BE2C (cell line): ENCODE data around the gene PIK3R3.

Experiments used
- DNase-seq: peaks from one replicate; pipeline ENCODE4 v3.0.0-alpha.2; 2020
- H3K27me3 ChIP-seq: fragments of 250-450 bp; sonication (Bioruptor Pico); 2 replicates; pipeline ENCODE4 v1.5.1; 2020; ENCODE audit warnings: mild to moderate bottlenecking
- H3K36me3 ChIP-seq: fragments of 250-450 bp; sonication (Bioruptor Pico); 2 replicates; pipeline ENCODE4 v1.5.1; 2020; ENCODE audit warnings: mild to moderate bottlenecking
- H3K4me1 ChIP-seq: fragments of 250-450 bp; sonication (Bioruptor Pico); 2 replicates; pipeline ENCODE4 v1.5.1; 2020
- H3K4me3 ChIP-seq: 2 replicates; pipeline ENCODE4 v1.5.1; 2011; ENCODE audit warnings: low read depth, low read length
- H3K9me3 ChIP-seq: fragments of 250-450 bp; sonication (Bioruptor Pico); 2 replicates; pipeline ENCODE4 v1.5.1; 2020
- CTCF ChIP-seq: IDR thresholded peaks from 2 replicates; pipeline ENCODE4 v1.5.1; 2012; ENCODE audit warnings: mild to moderate bottlenecking, low read depth, low read length

The PIK3R3 gene

GRCh38 chr1:46081619-46082018, 50.8 kb downstream of the PIK3R3 start:
- TF ChIP-seq CTCF: no peak
- no peaks in the 10 kb centered on the region for H3K4me1 ChIP-seq
- H3K4me3 ChIP-seq: no peak overlapping the region
- DNase-seq: no peak
- no peaks in the 10 kb centered on the region for H3K9me3 ChIP-seq
- no peaks in the 10 kb centered on the region for H3K36me3 ChIP-seq
- H3K27me3 ChIP-seq: no peaks in the 10 kb centered on the region

- no peaks in the 10 kb centered on the region for H3K9me3 ChIP-seq
- H3K36me3 ChIP-seq: no peaks in the 10 kb centered on the region
- TF ChIP-seq CTCF: no peak
- no peaks in the 10 kb centered on the region for H3K4me1 ChIP-seq
- DNase-seq: no peak
- H3K27me3 ChIP-seq: no peaks in the 10 kb centered on the region
- H3K4me3 ChIP-seq: no peak overlapping the region
Measured at GRCh38 chr1:46081206-46081605, 51.2 kb downstream of the PIK3R3 start.

- no peak for DNase-seq
- Histone ChIP-seq H3K4me3 (no peak overlapping the region), H3K4me1 (no peaks in the 10 kb centered on the region), H3K27me3 (no peaks in the 10 kb centered on the region), H3K9me3 (no peaks in the 10 kb centered on the region), H3K36me3 (no peaks in the 10 kb centered on the region)
- no peak for TF ChIP-seq CTCF
Measured at GRCh38 chr1:46080257-46080656, 52.2 kb downstream of the PIK3R3 start.

- Histone ChIP-seq H3K36me3 (no peaks in the 10 kb centered on the region), H3K4me3 (no peak overlapping the region), H3K9me3 (no peaks in the 10 kb centered on the region), H3K27me3 (no peaks in the 10 kb centered on the region), H3K4me1 (no peaks in the 10 kb centered on the region)
- DNase-seq: no peak
- no peak for TF ChIP-seq CTCF
Measured at GRCh38 chr1:46077644-46078043, 54.8 kb downstream of the PIK3R3 start.

GRCh38 chr1:46076343-46076742, 56.1 kb downstream of the PIK3R3 start:
- TF ChIP-seq CTCF: no peak
- DNase-seq: no peak
- H3K9me3 ChIP-seq: no peaks in the 10 kb centered on the region
- H3K36me3 ChIP-seq: no peaks in the 10 kb centered on the region
- no peaks in the 10 kb centered on the region for H3K27me3 ChIP-seq
- no peak overlapping the region for H3K4me3 ChIP-seq
- H3K4me1 ChIP-seq: no peaks in the 10 kb centered on the region

- H3K9me3 ChIP-seq: no peaks in the 10 kb centered on the region
- no peak for DNase-seq
- no peaks in the 10 kb centered on the region for H3K27me3 ChIP-seq
- H3K36me3 ChIP-seq: peaks cover 3% of the 10 kb centered on the region
- no peak overlapping the region for H3K4me3 ChIP-seq
- no peaks in the 10 kb centered on the region for H3K4me1 ChIP-seq
- no peak for TF ChIP-seq CTCF
Measured at GRCh38 chr1:46072975-46073374, 59.5 kb downstream of the PIK3R3 start.
